GM21423 (cell line): ENCODE results near the gene TBC1D2.
"Not testable (repeated sequence)": the region's sequence is repeated elsewhere in the genome, so short reads cannot be mapped to it uniquely, and the experiment has no call there.

Source experiments
- ATAC-seq: cut with Tn5 transposase; IDR thresholded peaks from one replicate; pipeline ENCODE4 v1.9.1; 2021; ENCODE audit warnings: mild to moderate bottlenecking, moderate library complexity; ENCODE audit not compliant: unreplicated experiment

The TBC1D2 gene

GRCh38 chr9:98275159-98275558, 19.7 kb upstream of the TBC1D2 start:
- ATAC-seq: no peak

- ATAC-seq: no peak
Measured at GRCh38 chr9:98272083-98272482, 16.6 kb upstream of the TBC1D2 start.

- no peak for ATAC-seq
Measured at GRCh38 chr9:98271479-98271878, 16.0 kb upstream of the TBC1D2 start.

GRCh38 chr9:98270284-98270683, 14.8 kb upstream of the TBC1D2 start:
- not testable (repeated sequence) for ATAC-seq

GRCh38 chr9:98269652-98270051, 14.2 kb upstream of the TBC1D2 start:
- not testable (repeated sequence) for ATAC-seq

- ATAC-seq: not testable (repeated sequence)
Measured at GRCh38 chr9:98267556-98267955, 12.1 kb upstream of the TBC1D2 start.

- ATAC-seq: no peak
Measured at GRCh38 chr9:98264516-98264915, 9.1 kb upstream of the TBC1D2 start.

GRCh38 chr9:98263482-98264357, 8.3 kb upstream of the TBC1D2 start:
- peak; percentile 81 for ATAC-seq

- ATAC-seq: no peak
Measured at GRCh38 chr9:98263080-98263479, 7.6 kb upstream of the TBC1D2 start.

- no peak for ATAC-seq
Measured at GRCh38 chr9:98262056-98262455, 6.6 kb upstream of the TBC1D2 start.

- ATAC-seq: no peak
Measured at GRCh38 chr9:98260635-98261034, 5.2 kb upstream of the TBC1D2 start.

- no peak for ATAC-seq
Measured at GRCh38 chr9:98259791-98260190, 4.3 kb upstream of the TBC1D2 start.

- ATAC-seq: no peak
Measured at GRCh38 chr9:98256756-98257155, 1.3 kb upstream of the TBC1D2 start.

- peak; percentile 3 for ATAC-seq
Measured at GRCh38 chr9:98255061-98255577, 330 bp downstream of the TBC1D2 start.

GRCh38 chr9:98254228-98255060, 1.0 kb downstream of the TBC1D2 start:
- ATAC-seq: no peak

GRCh38 chr9:98253565-98253964, 1.9 kb downstream of the TBC1D2 start:
- ATAC-seq: no peak

- no peak for ATAC-seq
Measured at GRCh38 chr9:98251551-98251950, 3.9 kb downstream of the TBC1D2 start.

GRCh38 chr9:98249771-98250170, 5.7 kb downstream of the TBC1D2 start:
- ATAC-seq: no peak

- no peak for ATAC-seq
Measured at GRCh38 chr9:98248737-98249474, 6.5 kb downstream of the TBC1D2 start.

- ATAC-seq: no peak
Measured at GRCh38 chr9:98247831-98248657, 7.4 kb downstream of the TBC1D2 start.
